Breast epithelium (tissue), 4 donors: Measurements from ENCODE around the gene GPR37. TPM values are rescaled to one million over a fixed set of nuclear protein-coding genes. Genes with fewer than 3 reads are reported as not detected.

Experiments
- DNase-seq, 2 donors: peaks; one replicate each; pipeline ENCODE4 v3.0.0-alpha.2; 2019; ENCODE audit warnings: low spot score in 2 of 2
- H3K27ac ChIP-seq, 2 donors: fragments of 200-600 bp; sonication (generic) in 1 of 2; one replicate each; pipeline ENCODE4 v1.5.1; 2016 to 2019; ENCODE audit warnings: mild to moderate bottlenecking in 1 of 2
- H3K27me3 ChIP-seq, 2 donors: fragments of 200-600 bp; sonication (generic) in 1 of 2; one replicate each; pipeline versions ENCODE4 v1.5.1 to v1.6.0; 2017 to 2019; ENCODE audit warnings: control low read depth in 1 of 2, mild to moderate bottlenecking in 1 of 2
- H3K36me3 ChIP-seq: fragments of 200-600 bp; one replicate; pipeline ENCODE4 v1.5.1; 2019
- H3K4me1 ChIP-seq, 2 donors: fragments of 200-600 bp; sonication (generic); one replicate each; pipeline ENCODE4 v1.5.1; 2016 to 2019; ENCODE audit warnings: control low read depth in 1 of 2
- H3K4me3 ChIP-seq, 3 donors: fragments of 200-600 bp; sonication (generic); 1 replicate in 2 of 3; 2 replicates in 1 of 3; pipeline ENCODE4 v1.5.1; 2016 to 2019; ENCODE audit warnings: mild to moderate bottlenecking in 3 of 3, moderate library complexity in 2 of 3
- H3K9me3 ChIP-seq, 2 donors: fragments of 200-600 bp; sonication (generic) in 1 of 2; one replicate each; pipeline ENCODE4 v1.5.1; 2016 to 2019; ENCODE audit warnings: control low read depth in 1 of 2
- CTCF ChIP-seq, 3 donors: fragments of 450-650 bp; IDR thresholded peaks; one replicate each; pipeline ENCODE4 v1.5.1; 2016 to 2017; ENCODE audit warnings: antibody characterized with exemption in 3 of 3, mild to moderate bottlenecking in 3 of 3, moderate library complexity in 3 of 3
- POLR2A ChIP-seq: fragments of 450-650 bp; IDR thresholded peaks from one replicate; pipeline ENCODE4 v1.6.1; 2016; ENCODE audit warnings: antibody characterized with exemption, mild to moderate bottlenecking, moderate library complexity
- POLR2AphosphoS5 ChIP-seq, 3 donors: sonication (generic); formaldehyde crosslinking; IDR thresholded peaks; one replicate each; pipeline ENCODE4 v1.6.1; 2017; ENCODE audit warnings: antibody characterized with exemption in 3 of 3
- intact Hi-C: fragments of 100-400 bp; cut with DNase I; formaldehyde crosslinking; loops from one replicate; pipeline ENCODE4 v1.15.1; 2023; ENCODE audit warnings: low total_unique reads
- total RNA-seq, 3 donors: library from RNA; depleted of rRNA; stranded (reverse); fragments of >200 nt; gene quantifications; one replicate each; pipeline ENCODE4 v1.1.0, GENCODE V29; 2016

GPR37 gene
- total RNA-seq, 3 donors from 2014 or later: 0.32 to 3.2 (median 0.98) TPM

- H3K27ac ChIP-seq: no peak overlapping the region
- no peaks in the 10 kb centered on the region for H3K4me1 ChIP-seq
- H3K36me3 ChIP-seq: no peaks in the 10 kb centered on the region
- H3K27me3 ChIP-seq: no peaks in the 10 kb centered on the region
- no peaks in the 10 kb centered on the region for H3K9me3 ChIP-seq
- TF ChIP-seq CTCF (IDR thresholded peaks at IDR 0.05): no peak
- no peak for TF ChIP-seq POLR2AphosphoS5 (IDR thresholded peaks at IDR 0.05)
- TF ChIP-seq POLR2A: no peak
- H3K4me3 ChIP-seq: no peak overlapping the region
- intact Hi-C loops: no loop called here
- DNase-seq: no peak
Measured at GRCh38 chr7:124785994-124786393, 20.4 kb upstream of the GPR37 start.

GRCh38 chr7:124784879-124785818 is 19.6 kb upstream of the GPR37 start:
- no peaks in the 10 kb centered on the region for H3K36me3 ChIP-seq
- H3K4me3 ChIP-seq: no peak overlapping the region
- TF ChIP-seq POLR2AphosphoS5 (IDR thresholded peaks at IDR 0.05) (no peak), CTCF (IDR thresholded peaks at IDR 0.05) (peak in 2 of 3 donors; percentile 62 to 65)
- no peak for DNase-seq
- H3K4me1 ChIP-seq: no peaks in the 10 kb centered on the region
- H3K27ac ChIP-seq: no peak overlapping the region
- intact Hi-C loops: no loop called here
- no peaks in the 10 kb centered on the region for H3K9me3 ChIP-seq
- no peaks in the 10 kb centered on the region for H3K27me3 ChIP-seq

GRCh38 chr7:124783271-124783670 is 17.7 kb upstream of the GPR37 start:
- Histone ChIP-seq H3K27me3 (no peaks in the 10 kb centered on the region), H3K36me3 (no peaks in the 10 kb centered on the region), H3K27ac (no peak overlapping the region), H3K9me3 (no peaks in the 10 kb centered on the region), H3K4me3 (no peak overlapping the region), H3K4me1 (no peaks in the 10 kb centered on the region)
- intact Hi-C loops: no loop called here
- no peak for TF ChIP-seq POLR2A
- TF ChIP-seq POLR2AphosphoS5 (IDR thresholded peaks at IDR 0.05): no peak
- TF ChIP-seq CTCF (IDR thresholded peaks at IDR 0.05): no peak
- DNase-seq: no peak

GRCh38 chr7:124781907-124782734 is 16.5 kb upstream of the GPR37 start:
- intact Hi-C loops: no loop called here
- no peak overlapping the region for H3K27ac ChIP-seq
- no peaks in the 10 kb centered on the region for H3K36me3 ChIP-seq
- no peaks in the 10 kb centered on the region for H3K9me3 ChIP-seq
- H3K27me3 ChIP-seq: no peaks in the 10 kb centered on the region
- H3K4me3 ChIP-seq: no peak overlapping the region
- DNase-seq: no peak
- no peak for TF ChIP-seq CTCF (IDR thresholded peaks at IDR 0.05)
- TF ChIP-seq POLR2A: no peak
- TF ChIP-seq POLR2AphosphoS5 (IDR thresholded peaks at IDR 0.05): no peak
- no peaks in the 10 kb centered on the region for H3K4me1 ChIP-seq

- TF ChIP-seq POLR2A: no peak
- no peak for TF ChIP-seq CTCF (IDR thresholded peaks at IDR 0.05)
- TF ChIP-seq POLR2AphosphoS5 (IDR thresholded peaks at IDR 0.05): no peak
- H3K9me3 ChIP-seq: no peaks in the 10 kb centered on the region
- no peaks in the 10 kb centered on the region for H3K4me1 ChIP-seq
- intact Hi-C loops: no loop called here
- no peak overlapping the region for H3K27ac ChIP-seq
- no peak for DNase-seq
- H3K27me3 ChIP-seq: no peaks in the 10 kb centered on the region
- no peaks in the 10 kb centered on the region for H3K36me3 ChIP-seq
- no peak overlapping the region for H3K4me3 ChIP-seq
Measured at GRCh38 chr7:124781418-124781817, 15.8 kb upstream of the GPR37 start.
